Fibroblast of mammary gland (primary cell): ENCODE measurements around the gene GABRA6.

Experiments used
- DNase-seq: peaks from one replicate; pipeline ENCODE4 v3.0.0-alpha.2; 2010; ENCODE audit warnings: low read depth
- H3K4me3 ChIP-seq: 2 replicates; pipeline ENCODE4 v1.5.1; 2011; ENCODE audit warnings: low read depth, mild to moderate bottlenecking, low read length, moderate library complexity; ENCODE audit not compliant: control insufficient read depth
- TF ChIP-seq, protein P1 (sequence below): conservative IDR thresholded peaks from 2 replicates; pipeline ENCODE4 v1.5.1; 2011; ENCODE audit warnings: low read depth, low read length, inconsistent platforms; ENCODE audit not compliant: control insufficient read depth, insufficient read depth

The GABRA6 gene

GRCh38 chr5:161740433-161740832 lies 54.9 kb downstream of the GABRA6 start:
- H3K4me3 ChIP-seq = no peak overlapping the region
- no peak for DNase-seq
- TF ChIP-seq, protein P1, sequence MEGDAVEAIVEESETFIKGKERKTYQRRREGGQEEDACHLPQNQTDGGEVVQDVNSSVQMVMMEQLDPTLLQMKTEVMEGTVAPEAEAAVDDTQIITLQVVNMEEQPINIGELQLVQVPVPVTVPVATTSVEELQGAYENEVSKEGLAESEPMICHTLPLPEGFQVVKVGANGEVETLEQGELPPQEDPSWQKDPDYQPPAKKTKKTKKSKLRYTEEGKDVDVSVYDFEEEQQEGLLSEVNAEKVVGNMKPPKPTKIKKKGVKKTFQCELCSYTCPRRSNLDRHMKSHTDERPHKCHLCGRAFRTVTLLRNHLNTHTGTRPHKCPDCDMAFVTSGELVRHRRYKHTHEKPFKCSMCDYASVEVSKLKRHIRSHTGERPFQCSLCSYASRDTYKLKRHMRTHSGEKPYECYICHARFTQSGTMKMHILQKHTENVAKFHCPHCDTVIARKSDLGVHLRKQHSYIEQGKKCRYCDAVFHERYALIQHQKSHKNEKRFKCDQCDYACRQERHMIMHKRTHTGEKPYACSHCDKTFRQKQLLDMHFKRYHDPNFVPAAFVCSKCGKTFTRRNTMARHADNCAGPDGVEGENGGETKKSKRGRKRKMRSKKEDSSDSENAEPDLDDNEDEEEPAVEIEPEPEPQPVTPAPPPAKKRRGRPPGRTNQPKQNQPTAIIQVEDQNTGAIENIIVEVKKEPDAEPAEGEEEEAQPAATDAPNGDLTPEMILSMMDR = no peak

DNA sequence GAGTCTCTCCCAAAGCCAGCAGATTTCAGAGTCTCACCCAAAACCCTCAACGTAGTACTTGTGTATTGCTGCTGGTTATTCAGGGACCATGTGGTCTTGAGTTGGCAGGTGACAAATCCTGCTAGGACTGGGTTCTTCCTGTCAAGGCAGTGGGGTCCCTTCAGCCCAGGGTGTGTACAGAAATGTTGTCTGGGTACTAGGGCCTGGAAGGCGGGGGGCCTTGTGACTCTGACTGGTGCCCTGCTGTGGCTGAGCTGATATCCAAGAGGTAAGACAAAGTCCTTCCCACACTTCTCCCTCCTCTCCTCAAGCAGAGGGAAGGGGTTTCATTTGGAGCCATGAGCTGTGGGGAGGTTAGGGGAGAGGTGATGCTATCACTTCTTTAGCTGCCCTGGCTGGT lies 58.8 kb downstream of the GABRA6 start:
- no peak overlapping the region for H3K4me3 ChIP-seq
- TF ChIP-seq, protein P1 = no peak
- DNase-seq = no peak

DNA sequence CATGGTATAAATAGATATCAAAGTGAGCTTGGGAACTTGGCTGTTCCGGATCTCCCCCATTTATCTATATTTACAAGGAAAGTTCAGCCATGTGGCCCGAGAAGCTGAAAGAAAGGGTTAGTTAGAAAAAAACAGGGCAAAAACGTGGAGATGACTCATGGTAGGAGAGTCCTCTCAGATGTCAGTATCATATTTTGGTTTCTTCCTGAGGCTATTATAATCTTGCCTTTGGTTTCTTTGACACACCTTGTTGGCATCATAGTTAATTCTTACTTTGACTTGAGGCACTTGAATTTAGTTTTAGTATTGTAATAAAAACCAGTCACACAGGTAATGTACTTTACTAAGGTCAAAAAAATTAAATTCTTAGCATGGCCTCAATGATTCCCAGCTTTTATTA lies 59.9 kb downstream of the GABRA6 start:
- TF ChIP-seq, protein P1 = no peak
- no peak overlapping the region for H3K4me3 ChIP-seq
- no peak for DNase-seq

DNA sequence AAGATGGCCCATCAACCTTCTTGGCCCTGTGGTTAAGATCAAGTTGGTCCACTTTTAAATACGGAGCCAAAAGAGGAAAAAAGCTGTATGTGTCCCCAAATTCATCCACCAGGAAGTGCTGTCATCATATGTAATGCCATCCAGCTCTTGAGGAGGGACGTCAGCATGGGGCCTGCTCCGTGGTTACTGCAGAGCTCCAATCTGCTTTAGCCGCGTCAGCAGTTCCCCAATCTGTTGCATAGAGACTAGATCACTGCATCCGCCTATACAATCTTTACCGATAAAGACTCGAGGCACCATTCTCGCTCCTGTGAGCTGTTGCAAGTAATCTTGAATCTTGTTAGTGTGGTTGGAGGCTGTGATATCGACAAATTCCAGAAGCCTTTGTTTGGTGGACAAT lies 65.7 kb downstream of the GABRA6 start:
- no peak overlapping the region for H3K4me3 ChIP-seq
- TF ChIP-seq, protein P1 = no peak
- no peak for DNase-seq
